ENCODE measurements around the gene PRKD3.

GRCh38 chr2:37316181-37316580 is 8.5 kb downstream of the PRKD3 start:
- TF ChIP-seq, protein P1, sequence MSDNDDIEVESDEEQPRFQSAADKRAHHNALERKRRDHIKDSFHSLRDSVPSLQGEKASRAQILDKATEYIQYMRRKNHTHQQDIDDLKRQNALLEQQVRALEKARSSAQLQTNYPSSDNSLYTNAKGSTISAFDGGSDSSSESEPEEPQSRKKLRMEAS (IDR thresholded peaks at IDR 0.05; ENCODE audit: insufficient read depth, insufficient read length) = no peak
- no peak for TF ChIP-seq GATA2 (IDR thresholded peaks at IDR 0.05; ENCODE audit: insufficient read depth, insufficient read length, low read depth, low read length)
- no peak for TF ChIP-seq POLR2AphosphoS5 (IDR thresholded peaks at IDR 0.05; ENCODE audit: insufficient read depth, low read depth, low read length)
- no peak for TF ChIP-seq CTCF (IDR thresholded peaks at IDR 0.05; ENCODE audit: extremely low read depth in 1 of 2, insufficient read depth in 1 of 2, low read depth in 1 of 2, low read length in 2 of 2)
- no peak for TF ChIP-seq POLR2A (IDR thresholded peaks at IDR 0.05; ENCODE audit: low read depth, low read length)
- no peak for TF ChIP-seq MYC (IDR thresholded peaks at IDR 0.05; ENCODE audit: low read depth, low read length)
- no peak for TF ChIP-seq FOS (IDR thresholded peaks at IDR 0.05; ENCODE audit: borderline replicate concordance, insufficient read depth, low read length)
- no peak for TF ChIP-seq EZH2 (IDR thresholded peaks at IDR 0.05; ENCODE audit: borderline replicate concordance, low read depth, low read length, severe bottlenecking)
